ENCODE data around the gene OR2H2.

Gene OR2H2

GRCh38 chr6:29603930-29604329 lies 19.0 kb downstream of the OR2H2 start:
- TF ChIP-seq FOXP2 (optimal IDR thresholded peaks at IDR 0.05; ENCODE audit: borderline replicate concordance, extremely low read depth, extremely low read length, insufficient read depth) (no peak), SIN3A (IDR thresholded peaks at IDR 0.05; ENCODE audit: borderline replicate concordance, insufficient read depth, low read length) (no peak), POLR2AphosphoS5 (IDR thresholded peaks at IDR 0.05; ENCODE audit: low read depth, low read length) (no peak), TAF1 (IDR thresholded peaks at IDR 0.05; ENCODE audit: borderline replicate concordance, insufficient read depth, low read length) (no peak), REST (IDR thresholded peaks at IDR 0.05; ENCODE audit: insufficient read depth in 1 of 2, low read depth in 2 of 2, low read length in 2 of 2) (no peak)

GRCh38 chr6:29608131-29608530 lies 23.2 kb downstream of the OR2H2 start:
- TF ChIP-seq REST (IDR thresholded peaks at IDR 0.05; ENCODE audit: insufficient read depth in 1 of 2, low read depth in 2 of 2, low read length in 2 of 2) (no peak), POLR2AphosphoS5 (IDR thresholded peaks at IDR 0.05; ENCODE audit: low read depth, low read length) (no peak), TAF1 (IDR thresholded peaks at IDR 0.05; ENCODE audit: borderline replicate concordance, insufficient read depth, low read length) (no peak), FOXP2 (optimal IDR thresholded peaks at IDR 0.05; ENCODE audit: borderline replicate concordance, extremely low read depth, extremely low read length, insufficient read depth) (no peak), SIN3A (IDR thresholded peaks at IDR 0.05; ENCODE audit: borderline replicate concordance, insufficient read depth, low read length) (no peak)

GRCh38 chr6:29610540-29610939 lies 25.6 kb downstream of the OR2H2 start:
- TF ChIP-seq TAF1 (IDR thresholded peaks at IDR 0.05; ENCODE audit: borderline replicate concordance, insufficient read depth, low read length) (no peak), SIN3A (IDR thresholded peaks at IDR 0.05; ENCODE audit: borderline replicate concordance, insufficient read depth, low read length) (no peak), FOXP2 (optimal IDR thresholded peaks at IDR 0.05; ENCODE audit: borderline replicate concordance, extremely low read depth, extremely low read length, insufficient read depth) (no peak), POLR2AphosphoS5 (IDR thresholded peaks at IDR 0.05; ENCODE audit: low read depth, low read length) (no peak), REST (IDR thresholded peaks at IDR 0.05; ENCODE audit: insufficient read depth in 1 of 2, low read depth in 2 of 2, low read length in 2 of 2) (no peak)

- TF ChIP-seq REST (IDR thresholded peaks at IDR 0.05; ENCODE audit: insufficient read depth in 1 of 2, low read depth in 2 of 2, low read length in 2 of 2) (no peak), FOXP2 (optimal IDR thresholded peaks at IDR 0.05; ENCODE audit: borderline replicate concordance, extremely low read depth, extremely low read length, insufficient read depth) (no peak), TAF1 (IDR thresholded peaks at IDR 0.05; ENCODE audit: borderline replicate concordance, insufficient read depth, low read length) (no peak), SIN3A (IDR thresholded peaks at IDR 0.05; ENCODE audit: borderline replicate concordance, insufficient read depth, low read length) (no peak), POLR2AphosphoS5 (IDR thresholded peaks at IDR 0.05; ENCODE audit: low read depth, low read length) (no peak)
These were observed 26.5 kb downstream of the OR2H2 start for GRCh38 chr6:29611426-29611825.

All from PFSK-1 (cell line).